GM18520 (cell line): ENCODE measurements around the gene MYL10.
"Not testable (repeated sequence)": the region's sequence is repeated elsewhere in the genome, so short reads cannot be mapped to it uniquely, and the experiment has no call there.

Experiments used
- ATAC-seq: cut with Tn5 transposase; IDR thresholded peaks from one replicate; pipeline ENCODE4 v1.9.1; 2021; ENCODE audit not compliant: unreplicated experiment

Gene MYL10

GRCh38 chr7:101620991-101621390 lies 8.1 kb downstream of the MYL10 start:
- ATAC-seq: no peak

- ATAC-seq: no peak
Observed at GRCh38 chr7:101620395-101620794, 8.7 kb downstream of the MYL10 start.

- ATAC-seq: no peak
Observed at GRCh38 chr7:101618916-101619315, 10.2 kb downstream of the MYL10 start.

GRCh38 chr7:101618207-101618839 lies 10.8 kb downstream of the MYL10 start:
- no peak for ATAC-seq

- no peak for ATAC-seq
Observed at GRCh38 chr7:101617451-101618206, 11.5 kb downstream of the MYL10 start.

GRCh38 chr7:101615446-101615845 lies 13.7 kb downstream of the MYL10 start:
- ATAC-seq: no peak

- no peak for ATAC-seq
Observed at GRCh38 chr7:101614939-101615302, 14.2 kb downstream of the MYL10 start.

- ATAC-seq: no peak
Observed at GRCh38 chr7:101614098-101614938, 14.8 kb downstream of the MYL10 start.

- ATAC-seq: no peak
Observed at GRCh38 chr7:101612885-101613515, 16.1 kb downstream of the MYL10 start.

GRCh38 chr7:101608772-101609713 lies 20.1 kb downstream of the MYL10 start:
- no peak for ATAC-seq

- ATAC-seq: no peak
Observed at GRCh38 chr7:101606498-101606923, 22.6 kb downstream of the MYL10 start.

GRCh38 chr7:101605611-101606497 lies 23.2 kb downstream of the MYL10 start:
- no peak for ATAC-seq

- ATAC-seq: not testable (repeated sequence)
Observed at GRCh38 chr7:101604934-101605332, 24.2 kb downstream of the MYL10 start.

- no peak for ATAC-seq
Observed at GRCh38 chr7:101604331-101604933, 24.7 kb downstream of the MYL10 start.

GRCh38 chr7:101602484-101603241 lies 26.4 kb downstream of the MYL10 start:
- ATAC-seq: no peak

GRCh38 chr7:101602082-101602481 lies 27.0 kb downstream of the MYL10 start:
- no peak for ATAC-seq

- ATAC-seq: no peak
Observed at GRCh38 chr7:101599787-101600186, 29.3 kb downstream of the MYL10 start.
